GM18499 (cell line): ENCODE data around the gene GALNT13.
"Not testable (repeated sequence)": the region's sequence is repeated elsewhere in the genome, so short reads cannot be mapped to it uniquely, and the experiment has no call there.

Experiments used
- ATAC-seq: cut with Tn5 transposase; IDR thresholded peaks from one replicate; pipeline ENCODE4 v1.9.1; 2021; ENCODE audit warnings: moderate number of reproducible peaks; ENCODE audit not compliant: insufficient read depth, unreplicated experiment

Gene GALNT13

GRCh38 chr2:154455866-154456265 lies 584.1 kb downstream of the GALNT13 start:
- ATAC-seq = no peak

GRCh38 chr2:154457286-154457685 lies 585.6 kb downstream of the GALNT13 start:
- ATAC-seq = no peak

- ATAC-seq = no peak
Observed at GRCh38 chr2:154459286-154459685, 587.6 kb downstream of the GALNT13 start.

GRCh38 chr2:154462634-154463033 lies 590.9 kb downstream of the GALNT13 start:
- ATAC-seq = no peak

- no peak for ATAC-seq
Observed at GRCh38 chr2:154466226-154466625, 594.5 kb downstream of the GALNT13 start.

- ATAC-seq = no peak
Observed at GRCh38 chr2:154470376-154470775, 598.7 kb downstream of the GALNT13 start.

GRCh38 chr2:154471492-154471891 lies 599.8 kb downstream of the GALNT13 start:
- ATAC-seq = not testable (repeated sequence)

GRCh38 chr2:154477319-154477718 lies 605.6 kb downstream of the GALNT13 start:
- no peak for ATAC-seq

- no peak for ATAC-seq
Observed at GRCh38 chr2:154480521-154480920, 608.8 kb downstream of the GALNT13 start.

GRCh38 chr2:154481336-154481735 lies 609.6 kb downstream of the GALNT13 start:
- ATAC-seq = no peak

- ATAC-seq = peak; percentile 55
Observed at GRCh38 chr2:154484338-154485099, 612.8 kb downstream of the GALNT13 start.

- ATAC-seq = no peak
Observed at GRCh38 chr2:154488801-154489200, 617.1 kb downstream of the GALNT13 start.

GRCh38 chr2:154489266-154489858 lies 617.6 kb downstream of the GALNT13 start:
- ATAC-seq = no peak

GRCh38 chr2:154490530-154490929 lies 618.8 kb downstream of the GALNT13 start:
- no peak for ATAC-seq

GRCh38 chr2:154495455-154495868 lies 623.7 kb downstream of the GALNT13 start:
- ATAC-seq = no peak

- ATAC-seq = no peak
Observed at GRCh38 chr2:154497019-154497418, 625.3 kb downstream of the GALNT13 start.
